Right lung (tissue), 5 donors: Measurements from ENCODE around the gene CUX1. TPM values are rescaled to one million over a fixed set of nuclear protein-coding genes. Genes with fewer than 3 reads are reported as not detected.
"Not testable (repeated sequence)": the region's sequence is repeated elsewhere in the genome, so short reads cannot be mapped to it uniquely, and the experiment has no call there.

Source experiments
- DNase-seq, 2 donors: peaks; one replicate each; pipeline ENCODE4 v3.0.0-alpha.2; 2013
- polyA plus RNA-seq, 5 donors: library from polyadenylated mRNA; unstranded; fragments of 120-200 nt; gene quantifications; one replicate each; pipeline versions ENCODE4 v1.2.1 to v1.2.3, GENCODE V29; 2013; ENCODE audit warnings: inconsistent platforms in 1 of 5, low replicate concordance in 1 of 5; ENCODE audit not compliant: insufficient read length in 5 of 5, insufficient read depth in 1 of 5

Gene CUX1
- polyA plus RNA-seq, 5 donors, result 80.2 to 101 (median 89.3) TPM

GRCh38 chr7:101916041-101916800 lies 98.8 kb downstream of the CUX1 start:
- no peak for DNase-seq

GRCh38 chr7:101916876-101917275 lies 99.5 kb downstream of the CUX1 start:
- no peak for DNase-seq

GRCh38 chr7:101917566-101917965 lies 100.1 kb downstream of the CUX1 start:
- DNase-seq, result no peak

GRCh38 chr7:101918426-101918825 lies 101.0 kb downstream of the CUX1 start:
- DNase-seq, result no peak

GRCh38 chr7:101919363-101920115 lies 102.1 kb downstream of the CUX1 start:
- DNase-seq, result no peak

GRCh38 chr7:101921061-101921460 lies 103.6 kb downstream of the CUX1 start:
- no peak for DNase-seq

GRCh38 chr7:101921546-101922489 lies 104.4 kb downstream of the CUX1 start:
- DNase-seq, result not testable (repeated sequence)

- DNase-seq, result no peak
Observed at GRCh38 chr7:101922631-101923601, 105.5 kb downstream of the CUX1 start.

- no peak for DNase-seq
Observed at GRCh38 chr7:101923602-101923985, 106.2 kb downstream of the CUX1 start.

- DNase-seq, result no peak
Observed at GRCh38 chr7:101924171-101924570, 106.7 kb downstream of the CUX1 start.

- no peak for DNase-seq
Observed at GRCh38 chr7:101926265-101926664, 108.8 kb downstream of the CUX1 start.

GRCh38 chr7:101927389-101927788 lies 110.0 kb downstream of the CUX1 start:
- DNase-seq, result no peak

GRCh38 chr7:101927802-101928201 lies 110.4 kb downstream of the CUX1 start:
- DNase-seq, result peak in 1 of 2 donors; percentile 36

- no peak for DNase-seq
Observed at GRCh38 chr7:101929256-101929655, 111.8 kb downstream of the CUX1 start.

GRCh38 chr7:101929911-101930310 lies 112.5 kb downstream of the CUX1 start:
- not testable (repeated sequence) for DNase-seq

GRCh38 chr7:101932083-101932482 lies 114.7 kb downstream of the CUX1 start:
- DNase-seq, result no peak

GRCh38 chr7:101933028-101933427 lies 115.6 kb downstream of the CUX1 start:
- no peak for DNase-seq

GRCh38 chr7:101933688-101934121 lies 116.3 kb downstream of the CUX1 start:
- no peak for DNase-seq

- DNase-seq, result no peak
Observed at GRCh38 chr7:101934618-101935017, 117.2 kb downstream of the CUX1 start.

- DNase-seq, result no peak
Observed at GRCh38 chr7:101935521-101936141, 118.2 kb downstream of the CUX1 start.
